Measurements from ENCODE around the gene SPATS2L. TPM values are rescaled to one million over a fixed set of nuclear protein-coding genes. Genes with fewer than 3 reads are reported as not detected.

SPATS2L gene
- total and polyA plus RNA-seq, 2 experiments from 2014 or later: 118 to 154 TPM

DNA sequence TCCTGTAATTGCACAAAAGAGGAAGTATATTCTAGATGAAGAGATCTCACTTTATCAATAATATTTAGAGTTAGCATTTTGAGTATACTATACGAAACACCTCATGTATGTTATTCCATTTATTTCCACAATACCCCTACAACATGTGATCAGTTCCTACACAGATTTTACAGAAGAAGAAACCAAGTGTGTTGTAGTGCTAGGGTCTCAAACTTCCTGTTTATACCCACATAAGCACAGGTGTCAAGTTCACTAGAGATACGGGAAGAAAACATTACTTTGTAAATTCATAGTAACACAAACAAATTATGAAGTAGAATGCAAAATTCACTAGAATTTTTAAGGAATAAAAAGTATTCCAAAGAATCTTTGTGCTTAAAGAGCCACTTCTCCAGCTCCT is 157.0 kb downstream of the SPATS2L start (continued):
- TF ChIP-seq ZNF462 (CRISPR knock-in tag; IDR thresholded peaks at IDR 0.05) (no peak), ZNF331 (CRISPR knock-in tag; IDR thresholded peaks at IDR 0.05; ENCODE audit: low read depth) (no peak), CREB1 (CRISPR knock-in tag; IDR thresholded peaks at IDR 0.05; ENCODE audit: low read depth) (no peak), ETS1 (IDR thresholded peaks at IDR 0.05) (no peak)
- TF ChIP-seq, protein P1, sequence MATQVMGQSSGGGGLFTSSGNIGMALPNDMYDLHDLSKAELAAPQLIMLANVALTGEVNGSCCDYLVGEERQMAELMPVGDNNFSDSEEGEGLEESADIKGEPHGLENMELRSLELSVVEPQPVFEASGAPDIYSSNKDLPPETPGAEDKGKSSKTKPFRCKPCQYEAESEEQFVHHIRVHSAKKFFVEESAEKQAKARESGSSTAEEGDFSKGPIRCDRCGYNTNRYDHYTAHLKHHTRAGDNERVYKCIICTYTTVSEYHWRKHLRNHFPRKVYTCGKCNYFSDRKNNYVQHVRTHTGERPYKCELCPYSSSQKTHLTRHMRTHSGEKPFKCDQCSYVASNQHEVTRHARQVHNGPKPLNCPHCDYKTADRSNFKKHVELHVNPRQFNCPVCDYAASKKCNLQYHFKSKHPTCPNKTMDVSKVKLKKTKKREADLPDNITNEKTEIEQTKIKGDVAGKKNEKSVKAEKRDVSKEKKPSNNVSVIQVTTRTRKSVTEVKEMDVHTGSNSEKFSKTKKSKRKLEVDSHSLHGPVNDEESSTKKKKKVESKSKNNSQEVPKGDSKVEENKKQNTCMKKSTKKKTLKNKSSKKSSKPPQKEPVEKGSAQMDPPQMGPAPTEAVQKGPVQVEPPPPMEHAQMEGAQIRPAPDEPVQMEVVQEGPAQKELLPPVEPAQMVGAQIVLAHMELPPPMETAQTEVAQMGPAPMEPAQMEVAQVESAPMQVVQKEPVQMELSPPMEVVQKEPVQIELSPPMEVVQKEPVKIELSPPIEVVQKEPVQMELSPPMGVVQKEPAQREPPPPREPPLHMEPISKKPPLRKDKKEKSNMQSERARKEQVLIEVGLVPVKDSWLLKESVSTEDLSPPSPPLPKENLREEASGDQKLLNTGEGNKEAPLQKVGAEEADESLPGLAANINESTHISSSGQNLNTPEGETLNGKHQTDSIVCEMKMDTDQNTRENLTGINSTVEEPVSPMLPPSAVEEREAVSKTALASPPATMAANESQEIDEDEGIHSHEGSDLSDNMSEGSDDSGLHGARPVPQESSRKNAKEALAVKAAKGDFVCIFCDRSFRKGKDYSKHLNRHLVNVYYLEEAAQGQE (IDR thresholded peaks at IDR 0.05; ENCODE audit: unreplicated experiment): no peak

Data from GM23338 (cell line).